Activated gamma-delta T cell (primary cell): ENCODE data around the gene ITGBL1.

Source experiments
- DNase-seq: peaks from one replicate; lab custom pipeline; 2025; lab: John Stamatoyannopoulos, UW

The ITGBL1 gene

GRCh38 chr13:101565317-101565716, 112.8 kb downstream of the ITGBL1 start:
- DNase-seq = no peak

DNA sequence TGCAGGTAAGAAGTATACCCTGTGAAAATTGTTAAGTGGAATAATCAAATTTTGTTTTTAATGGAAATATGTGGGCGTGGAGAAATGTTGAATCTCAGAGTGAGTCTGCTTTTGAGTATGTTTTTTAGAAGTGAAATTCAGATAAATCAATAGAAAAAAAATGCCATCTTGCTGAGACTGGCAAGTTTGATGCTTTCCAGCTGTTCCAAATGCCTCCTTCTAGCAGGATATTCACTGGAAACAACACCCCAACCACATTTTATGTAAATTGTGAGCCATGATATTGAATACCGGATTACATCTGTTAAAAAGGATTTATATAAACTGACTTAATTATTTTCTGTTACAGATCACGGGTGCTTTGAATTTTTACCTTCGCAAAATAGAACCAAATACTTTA, 115.4 kb downstream of the ITGBL1 start:
- DNase-seq = no peak

DNA sequence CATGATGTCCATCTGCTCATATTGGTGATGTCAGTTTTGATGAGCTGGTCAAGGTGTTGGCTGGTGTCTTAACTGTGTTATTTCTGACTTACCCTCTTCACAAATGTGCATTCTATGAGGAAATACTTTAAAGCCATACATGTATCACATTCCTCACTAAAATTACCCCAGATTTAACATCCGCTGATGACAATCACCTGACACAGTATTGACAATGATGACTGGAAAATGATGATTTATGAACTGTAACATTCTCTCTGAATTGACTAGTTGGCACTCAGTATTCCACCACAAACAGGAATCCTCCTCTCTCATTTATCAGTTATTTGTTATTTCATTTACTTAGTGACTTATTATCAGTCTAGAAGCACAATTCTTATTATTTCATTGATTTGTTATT, 117.3 kb downstream of the ITGBL1 start:
- no peak for DNase-seq

DNA sequence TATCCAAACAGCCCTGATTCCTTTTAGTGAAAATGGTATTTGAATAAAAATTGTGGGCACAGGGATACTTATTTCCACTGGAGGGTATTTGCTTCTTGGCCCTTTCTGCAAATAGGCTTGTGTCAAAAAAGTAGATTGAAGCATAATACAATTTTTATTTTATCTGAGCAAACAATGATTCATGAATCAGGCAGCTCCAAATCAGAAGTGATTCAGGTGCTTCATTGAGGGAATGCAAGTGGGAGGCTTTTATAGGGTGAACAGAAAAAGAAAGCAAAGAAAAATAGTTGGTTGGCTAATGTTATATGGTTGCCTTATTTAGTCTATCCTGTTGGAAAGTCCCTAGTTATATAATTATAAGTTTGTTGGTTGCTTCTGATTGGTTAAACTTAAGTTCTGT, 117.9 kb downstream of the ITGBL1 start:
- DNase-seq = no peak

DNA sequence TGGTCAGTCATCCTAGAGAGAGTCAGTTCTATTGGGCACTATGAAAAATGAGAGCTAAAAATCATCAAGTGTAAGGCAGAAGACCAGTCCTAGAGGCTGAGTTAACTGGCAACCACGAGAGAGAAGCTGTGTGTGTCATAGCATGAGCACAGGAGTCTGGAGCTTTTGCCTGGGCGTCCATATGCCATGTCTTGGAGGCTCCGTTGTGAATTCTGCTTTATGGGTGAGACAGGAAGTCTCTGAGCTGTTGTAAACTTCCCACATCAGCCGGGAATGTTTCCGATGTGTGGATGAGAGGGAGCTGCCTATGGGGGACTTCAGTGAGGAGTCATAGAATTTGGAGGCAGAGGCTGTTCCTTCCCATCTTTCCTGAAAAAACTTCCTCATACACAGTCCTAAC, 120.0 kb downstream of the ITGBL1 start:
- no peak for DNase-seq

DNA sequence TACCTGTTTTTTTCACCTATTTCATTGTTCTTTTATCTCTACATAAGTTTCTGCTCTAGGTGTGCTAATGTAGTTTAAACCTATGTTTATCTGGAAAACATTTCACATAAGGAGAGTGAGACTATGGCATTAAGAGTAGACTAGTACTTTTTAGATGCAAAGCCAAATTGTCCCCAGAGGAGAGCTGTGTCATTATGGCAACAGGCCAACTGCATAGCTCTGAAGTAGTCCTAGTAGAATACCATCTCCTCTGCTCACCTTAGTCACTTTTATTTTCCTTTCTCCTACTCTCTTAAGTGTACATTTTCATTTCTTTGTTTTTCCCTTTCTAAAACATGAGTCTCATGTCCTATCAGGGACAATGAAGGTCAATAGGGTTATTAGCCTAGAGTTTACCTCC, 123.1 kb downstream of the ITGBL1 start:
- no peak for DNase-seq

GRCh38 chr13:101576455-101576854, 124.0 kb downstream of the ITGBL1 start:
- DNase-seq = no peak

DNA sequence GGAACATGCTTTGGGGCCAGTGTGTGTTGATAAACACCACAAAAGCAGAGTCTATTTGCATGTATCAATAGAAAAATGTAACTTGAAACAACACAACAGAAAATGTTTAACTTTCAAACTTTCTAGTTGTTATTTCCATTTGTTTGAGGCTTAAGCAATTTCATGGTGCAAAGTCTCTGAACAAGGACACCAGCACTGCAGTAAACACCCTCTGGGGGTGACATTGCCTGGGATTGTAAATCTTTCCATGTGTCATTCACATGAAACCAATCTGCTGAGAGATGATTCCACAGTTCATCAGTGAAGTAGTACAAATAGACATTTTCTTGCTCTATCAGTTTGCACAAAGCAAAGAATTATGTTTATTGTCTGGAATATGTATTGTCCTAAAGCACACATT, 124.5 kb downstream of the ITGBL1 start:
- DNase-seq = no peak

- no peak for DNase-seq
Measured at GRCh38 chr13:101579281-101579802, 126.9 kb downstream of the ITGBL1 start.

- no peak for DNase-seq
Measured at GRCh38 chr13:101584331-101584730, 131.9 kb downstream of the ITGBL1 start.

- no peak for DNase-seq
Measured at GRCh38 chr13:101590479-101590878, 138.0 kb downstream of the ITGBL1 start.

DNA sequence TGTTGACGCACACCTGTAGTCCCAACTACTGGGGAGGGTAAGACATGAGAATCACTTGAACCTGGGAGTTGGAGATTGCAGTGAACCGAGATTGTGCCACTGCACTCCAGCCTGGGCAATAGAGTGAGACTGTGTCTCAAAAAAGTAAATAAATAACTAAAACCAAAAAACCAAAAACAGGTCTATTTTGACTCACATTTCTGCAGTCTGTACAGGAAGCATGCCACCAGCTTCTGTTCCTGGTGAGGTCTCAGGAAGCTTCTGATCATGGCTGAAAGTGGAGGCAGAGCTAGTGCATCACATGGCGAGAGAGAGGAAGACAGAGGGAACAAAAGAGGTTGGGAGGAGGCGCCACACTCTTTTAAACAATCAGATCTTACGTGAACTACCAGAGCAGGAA, 142.5 kb downstream of the ITGBL1 start:
- DNase-seq = no peak

GRCh38 chr13:101596803-101597202, 144.3 kb downstream of the ITGBL1 start:
- no peak for DNase-seq

GRCh38 chr13:101611491-101612475, 159.3 kb downstream of the ITGBL1 start:
- DNase-seq = no peak

- no peak for DNase-seq
Measured at GRCh38 chr13:101612735-101613134, 160.3 kb downstream of the ITGBL1 start.

- DNase-seq = no peak
Measured at GRCh38 chr13:101614491-101614890, 162.0 kb downstream of the ITGBL1 start.

GRCh38 chr13:101618440-101619187, 166.1 kb downstream of the ITGBL1 start:
- DNase-seq = no peak

- no peak for DNase-seq
Measured at GRCh38 chr13:101621099-101621498, 168.6 kb downstream of the ITGBL1 start.

DNA sequence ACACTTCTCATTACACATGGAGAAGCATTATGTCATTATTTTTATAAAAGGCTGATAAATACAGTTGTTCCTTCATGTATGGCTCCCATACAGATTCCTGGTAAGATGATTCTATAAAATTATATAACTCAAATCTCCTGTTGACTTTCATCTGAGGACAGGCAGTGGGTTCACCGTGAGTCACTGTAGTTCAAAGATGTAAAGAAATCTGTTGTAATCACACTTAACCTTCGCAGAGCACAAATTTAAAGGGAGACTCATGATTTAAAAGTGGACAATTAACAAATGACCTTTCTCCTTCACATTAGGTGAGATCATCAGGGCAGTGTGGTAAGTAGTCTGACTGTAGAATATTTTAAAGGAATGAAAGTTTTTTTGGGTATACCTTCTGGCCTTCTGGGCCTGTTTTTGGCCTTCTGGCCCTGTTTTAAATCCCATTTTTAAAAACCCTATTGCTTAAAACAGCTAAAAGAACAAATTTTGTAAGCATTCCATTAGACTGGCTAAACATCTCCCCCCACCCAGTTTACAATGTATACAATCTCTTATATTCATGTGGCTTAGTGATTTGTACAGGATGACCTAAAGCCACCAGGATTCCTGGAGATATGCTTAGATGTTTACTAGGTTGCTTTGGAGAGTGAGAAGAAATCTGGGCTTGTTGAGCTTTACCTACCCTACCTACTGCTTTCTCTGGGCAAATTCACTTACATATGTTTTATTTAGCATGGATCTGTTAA, 171.2 kb downstream of the ITGBL1 start:
- DNase-seq = no peak

DNA sequence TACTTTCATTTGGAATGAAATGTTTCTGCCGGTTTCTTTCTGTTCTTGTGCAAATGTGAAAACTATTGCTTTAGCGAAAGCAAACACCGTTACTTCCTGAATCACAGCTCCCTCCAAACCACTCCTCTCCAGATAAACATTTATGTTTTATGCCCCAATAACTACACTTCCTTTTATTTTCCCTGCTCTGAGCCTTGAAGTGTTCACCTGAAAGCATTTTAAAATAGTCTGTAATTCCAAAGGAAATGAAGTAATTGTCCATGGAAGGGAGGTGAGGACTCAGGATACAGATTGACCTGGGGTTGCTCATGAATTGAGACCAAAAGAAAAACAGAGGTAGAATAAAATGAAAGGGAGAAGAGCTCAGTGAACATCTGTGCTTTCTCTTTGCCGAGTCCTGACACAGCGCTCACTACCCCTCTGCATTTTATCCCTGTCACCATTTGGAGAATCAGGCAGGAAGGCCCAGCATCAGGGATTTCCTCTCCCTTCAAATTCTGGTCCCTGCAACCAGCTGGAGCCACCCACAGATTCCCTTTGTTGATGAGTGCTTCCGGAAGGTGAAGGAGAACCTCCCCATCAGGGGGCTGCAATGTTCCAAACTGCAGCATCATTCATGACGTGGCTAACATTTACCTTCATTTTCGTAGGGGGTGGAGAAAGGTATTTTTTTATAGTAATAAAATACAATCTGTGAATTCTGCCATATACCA, 171.9 kb downstream of the ITGBL1 start:
- no peak for DNase-seq

DNA sequence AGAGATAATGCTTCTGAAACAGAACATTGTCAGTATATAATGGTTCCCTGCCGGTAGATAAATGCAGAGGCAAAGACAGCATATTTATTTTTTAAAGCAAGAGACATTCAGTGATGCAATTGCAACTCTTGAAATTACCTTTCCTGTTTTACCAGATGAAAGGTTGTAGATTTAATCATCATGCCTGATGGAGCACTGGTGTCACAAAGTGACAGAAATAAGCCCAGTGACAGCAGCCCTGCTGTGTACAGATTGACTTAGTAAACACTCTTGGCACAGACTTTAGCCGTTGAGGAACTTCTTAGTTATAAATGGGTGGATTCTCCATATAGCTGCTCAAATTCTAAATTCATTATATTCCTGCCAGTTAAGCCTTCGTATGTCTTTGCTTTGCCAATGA, 172.5 kb downstream of the ITGBL1 start:
- no peak for DNase-seq
